Progenitor cell of endocrine pancreas (in vitro differentiated cells): ENCODE data around the gene FAM180B. TPM values are rescaled to one million over a fixed set of nuclear protein-coding genes. Genes with fewer than 3 reads are reported as not detected.

Experiments
- DNase-seq: peaks from one replicate; pipeline ENCODE4 v3.0.0; 2021; ENCODE audit warnings: low spot score; ENCODE audit not compliant: unreplicated experiment
- H3K27ac Mint-ChIP-seq: 2 replicates; pipeline ENCODE4 v1.8.0; 2021; ENCODE audit warnings: mild to moderate bottlenecking, moderate library complexity, mixed read lengths
- H3K27me3 Mint-ChIP-seq: 2 replicates; pipeline ENCODE4 v1.8.0; 2021; ENCODE audit warnings: mixed read lengths
- H3K36me3 Mint-ChIP-seq: 2 replicates; pipeline ENCODE4 v1.8.0; 2022; ENCODE audit warnings: mixed read lengths; ENCODE audit not compliant: insufficient read depth
- H3K4me1 Mint-ChIP-seq: 2 replicates; pipeline ENCODE4 v1.8.0; 2021; ENCODE audit warnings: low read depth, mixed read lengths
- H3K4me3 Mint-ChIP-seq: 2 replicates; pipeline ENCODE4 v1.8.0; 2021; ENCODE audit warnings: low read depth, mild to moderate bottlenecking, moderate library complexity, mixed read lengths
- H3K9me3 Mint-ChIP-seq: 2 replicates; pipeline ENCODE4 v1.8.0; 2021; ENCODE audit warnings: low read depth, mixed read lengths
- CTCF ChIP-seq: fragments of 200-600 bp; sonication (generic); IDR thresholded peaks from one replicate; pipeline ENCODE4 v1.5.0; 2021; ENCODE audit warnings: antibody characterized with exemption, mild to moderate bottlenecking; ENCODE audit not compliant: unreplicated experiment
- total RNA-seq: library from RNA; stranded (reverse); gene quantifications from 2 replicates; pipeline ENCODE4 v1.2.1, GENCODE V29; 2021

FAM180B gene
- total RNA-seq, 1 donor from 2014 or later, result 0.26 TPM

- Mint-ChIP-seq H3K9me3 (no peaks in the 10 kb centered on the region), H3K4me3 (peak overlapping the region; percentile 66), H3K27me3 (peaks cover 40% of the 10 kb centered on the region), H3K27ac (no peak overlapping the region), H3K36me3 (no peaks in the 10 kb centered on the region), H3K4me1 (peaks cover 8% of the 10 kb centered on the region)
- no peak for TF ChIP-seq CTCF
- no peak for DNase-seq
Measured at GRCh38 chr11:47593492-47593933, 7.0 kb downstream of the FAM180B start.

- Mint-ChIP-seq H3K4me3 (peak within 1 kb of the TSS; percentile 74), H3K36me3 (no peaks in the 10 kb centered on the region), H3K4me1 (peaks cover 8% of the 10 kb centered on the region), H3K27ac (no peak within 1 kb of the TSS), H3K9me3 (no peaks in the 10 kb centered on the region), H3K27me3 (peaks cover 40% of the 10 kb centered on the region)
- no peak for TF ChIP-seq CTCF
- peak; percentile 29 for DNase-seq
Measured at GRCh38 chr11:47593934-47594855, 7.7 kb downstream of the FAM180B start, which contains the start of gene C1QTNF4. TSS of gene C1QTNF4 (minus strand) at chr11:47594411. CDS start at chr11:47590810, 3,601 bp downstream.

- peak overlapping the region; percentile 74 for H3K4me3 Mint-ChIP-seq
Measured at GRCh38 chr11:47595029-47595428, 8.6 kb downstream of the FAM180B start.

GRCh38 chr11:47595967-47596366 is 9.5 kb downstream of the FAM180B start:
- DNase-seq, result no peak
- no peaks in the 10 kb centered on the region for H3K36me3 Mint-ChIP-seq

More at GRCh38 chr11:47595029-47595428, 8.6 kb downstream of the FAM180B start:
- Mint-ChIP-seq H3K4me1 (peaks cover 8% of the 10 kb centered on the region), H3K27me3 (peaks cover 40% of the 10 kb centered on the region), H3K9me3 (no peaks in the 10 kb centered on the region), H3K36me3 (no peaks in the 10 kb centered on the region), H3K27ac (no peak overlapping the region)
- no peak for TF ChIP-seq CTCF
- no peak for DNase-seq

More at GRCh38 chr11:47595967-47596366, 9.5 kb downstream of the FAM180B start:
- Mint-ChIP-seq H3K9me3 (no peaks in the 10 kb centered on the region), H3K4me1 (peaks cover 8% of the 10 kb centered on the region), H3K4me3 (no peak overlapping the region), H3K27me3 (peaks cover 40% of the 10 kb centered on the region), H3K27ac (no peak overlapping the region)
- TF ChIP-seq CTCF, result no peak
